HG03439 (cell line): ENCODE measurements around the gene COX20.
A peak's percentile ranks its signal among the peaks of the same experiment; 100 is the strongest.

Source experiments
- ATAC-seq: cut with Tn5 transposase; IDR thresholded peaks from one replicate; pipeline ENCODE4 v1.9.1; 2021; ENCODE audit warnings: mild to moderate bottlenecking, moderate library complexity; ENCODE audit not compliant: unreplicated experiment

Gene COX20

DNA sequence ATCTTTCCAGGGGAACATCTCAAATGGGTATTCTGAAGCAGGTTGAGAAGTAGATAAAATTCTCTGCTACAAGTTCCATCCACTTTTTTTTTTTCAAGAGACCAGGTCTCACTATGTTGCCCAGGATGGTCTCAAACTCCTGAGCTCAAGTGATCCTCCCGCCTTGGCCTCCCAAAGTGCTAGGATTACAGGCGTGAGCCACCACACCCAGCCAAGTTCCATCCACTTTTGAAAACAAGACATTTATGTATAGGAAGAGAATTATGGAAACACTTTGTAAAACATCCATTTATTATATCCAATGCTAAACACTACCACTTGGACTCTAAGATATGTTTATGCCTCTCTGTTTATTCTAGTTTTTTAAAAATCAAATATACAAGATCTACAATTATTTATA is 15.4 kb downstream of the COX20 start:
- no peak for ATAC-seq

DNA sequence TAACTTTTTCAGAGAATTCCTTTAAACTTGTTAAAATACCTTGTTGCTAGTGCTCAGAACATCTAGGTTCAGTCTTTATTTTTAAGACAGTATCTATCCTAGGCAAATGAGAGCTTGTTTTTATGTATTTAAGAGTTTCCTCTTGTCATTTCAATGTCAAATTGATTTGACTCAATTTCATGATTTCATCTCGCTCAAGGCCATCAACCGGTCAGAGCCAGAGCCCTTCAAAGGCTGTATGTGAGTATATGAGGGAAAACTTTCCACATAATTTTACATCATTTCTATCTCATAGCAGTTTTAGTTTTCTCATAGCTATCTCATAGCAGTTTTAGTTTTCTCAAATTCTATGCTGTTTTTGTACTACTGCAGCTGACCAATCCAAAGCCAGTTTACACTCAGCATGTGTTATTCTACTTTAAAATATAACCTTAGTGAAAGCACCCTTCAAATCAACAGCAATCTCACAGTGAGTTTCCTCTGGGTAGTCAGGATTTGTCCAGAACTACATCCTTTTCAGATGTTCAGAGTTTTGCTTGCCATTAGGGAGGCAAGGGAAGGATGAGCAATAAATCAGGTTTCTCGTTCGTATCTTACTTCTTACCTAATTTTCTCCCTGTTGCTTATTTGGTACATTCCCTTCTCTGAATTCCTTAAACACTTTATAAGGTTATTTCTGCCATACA is 16.2 kb downstream of the COX20 start:
- no peak for ATAC-seq

DNA sequence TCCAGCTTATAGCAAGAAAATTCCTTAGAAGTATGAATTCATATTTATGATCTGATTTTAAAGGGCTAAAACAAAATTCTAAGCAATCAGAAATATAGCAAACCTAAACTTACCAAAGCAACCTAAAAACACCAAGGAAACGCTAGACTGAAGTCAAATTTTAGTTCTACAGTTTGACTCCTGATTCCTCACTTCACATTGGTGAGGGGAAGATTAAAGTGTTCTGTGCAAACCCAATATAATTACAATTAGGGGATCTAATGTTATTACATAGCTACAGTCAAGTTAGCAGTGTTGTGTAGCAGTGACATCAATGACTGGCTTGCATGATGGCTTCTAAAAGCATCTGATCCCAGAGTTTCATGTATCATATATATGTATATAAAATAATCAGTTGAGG is 17.2 kb downstream of the COX20 start:
- no peak for ATAC-seq

DNA sequence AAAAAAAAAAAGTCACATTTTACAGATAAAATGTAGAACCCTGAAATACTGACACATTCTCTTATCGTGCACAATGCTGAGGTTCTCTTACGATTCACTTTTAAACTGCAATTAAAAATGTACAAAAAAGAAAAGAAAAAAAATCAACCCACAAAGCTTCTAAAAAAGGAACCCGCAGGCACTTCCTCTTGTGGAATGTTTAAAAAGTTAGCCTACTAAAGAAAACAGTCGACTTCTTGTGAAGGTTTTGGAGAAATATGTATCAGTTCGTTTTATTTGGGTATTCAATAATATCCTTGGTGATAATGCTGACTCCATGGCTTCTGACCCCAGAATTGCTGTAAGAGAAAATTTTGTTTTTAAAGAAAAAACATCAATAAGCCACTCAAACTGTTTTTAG is 18.7 kb downstream of the COX20 start:
- no peak for ATAC-seq

DNA sequence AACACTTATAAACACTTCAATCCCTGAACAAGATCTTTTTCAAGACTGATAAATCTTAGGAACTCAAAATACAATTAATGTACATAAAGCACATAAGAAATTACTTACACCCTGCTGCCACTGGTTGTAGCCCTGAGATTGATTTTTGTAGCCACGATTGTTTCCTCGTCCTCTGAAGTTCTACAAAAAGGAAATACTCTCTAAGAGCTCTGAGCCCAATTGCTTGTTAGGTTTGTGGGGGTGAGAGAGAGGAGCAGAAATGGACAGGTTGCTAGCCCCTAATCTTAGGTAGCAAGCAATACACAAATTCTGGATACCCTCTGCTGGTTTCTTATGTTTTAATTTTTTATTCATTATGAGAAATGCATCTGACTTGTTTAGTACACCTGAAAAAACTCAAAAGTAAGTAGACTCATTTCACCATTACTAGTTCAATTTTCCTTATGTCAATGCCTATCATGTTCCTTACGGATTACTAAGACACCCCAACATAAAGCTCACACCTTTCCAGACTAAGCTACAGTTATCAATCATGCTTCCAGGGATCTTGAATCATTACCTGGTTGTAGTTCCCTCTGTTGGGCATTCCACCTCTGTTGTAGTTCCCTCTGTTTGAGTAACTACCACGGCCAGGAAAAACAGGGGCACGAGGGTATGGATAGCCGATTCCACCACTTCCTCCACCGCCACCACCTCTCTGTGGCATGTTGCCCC is 19.6 kb downstream of the COX20 start:
- no peak for ATAC-seq

DNA sequence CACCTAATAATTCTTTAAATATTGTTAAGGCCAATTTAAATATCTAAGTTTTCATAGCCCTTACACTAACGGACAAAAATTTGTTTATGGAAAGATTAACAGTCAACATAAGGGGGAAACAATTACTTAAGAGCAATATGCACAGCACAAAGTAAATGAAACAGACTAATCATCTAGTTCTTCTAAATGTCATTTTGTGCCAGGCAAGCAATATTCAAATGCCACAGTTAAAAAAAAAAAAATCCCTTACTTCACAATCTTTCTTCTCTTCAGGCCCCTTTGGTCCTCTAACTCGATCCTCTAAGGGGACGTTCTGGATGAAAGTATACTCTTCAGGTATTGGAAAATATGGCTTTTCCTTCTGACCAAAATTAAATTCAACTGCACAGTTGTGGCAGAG is 22.3 kb downstream of the COX20 start:
- ATAC-seq: no peak

DNA sequence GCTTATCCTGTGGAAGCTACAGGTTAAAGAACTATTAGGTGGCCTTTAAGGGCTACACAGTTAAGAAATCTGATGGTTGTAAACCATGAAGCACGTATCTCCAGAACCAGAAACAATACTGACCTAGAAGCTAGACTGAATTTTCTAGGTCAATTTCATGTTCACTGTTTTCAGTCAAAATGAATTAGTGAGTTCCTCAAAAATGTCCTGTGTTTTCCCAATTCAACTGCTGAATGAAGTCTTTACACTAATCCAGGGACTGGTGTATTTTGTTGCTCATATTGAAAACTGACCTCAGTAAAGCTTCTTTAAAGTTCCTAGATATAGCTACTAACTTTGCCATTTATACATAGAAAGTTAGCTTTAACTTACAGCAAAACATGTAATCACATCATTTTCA is 22.9 kb downstream of the COX20 start:
- ATAC-seq: no peak

DNA sequence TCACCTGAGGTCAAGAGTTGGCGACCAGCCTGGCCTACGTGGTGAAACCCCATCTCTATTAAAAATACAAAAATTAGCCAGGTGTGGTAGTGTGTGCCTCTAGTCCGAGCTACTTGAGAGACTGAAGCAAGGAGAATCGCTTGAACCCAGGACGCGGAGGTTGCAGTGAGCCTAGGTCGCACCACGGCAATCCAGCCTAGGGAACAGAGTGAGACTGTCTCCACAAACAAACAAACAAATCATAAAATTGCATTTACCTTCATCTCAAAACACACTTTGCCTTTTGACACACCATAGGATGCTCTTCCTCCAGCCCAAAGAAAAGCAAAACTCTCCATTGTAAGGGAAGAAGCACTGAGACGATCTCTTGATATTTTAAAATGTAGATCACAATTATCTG is 24.6 kb downstream of the COX20 start:
- no peak for ATAC-seq

DNA sequence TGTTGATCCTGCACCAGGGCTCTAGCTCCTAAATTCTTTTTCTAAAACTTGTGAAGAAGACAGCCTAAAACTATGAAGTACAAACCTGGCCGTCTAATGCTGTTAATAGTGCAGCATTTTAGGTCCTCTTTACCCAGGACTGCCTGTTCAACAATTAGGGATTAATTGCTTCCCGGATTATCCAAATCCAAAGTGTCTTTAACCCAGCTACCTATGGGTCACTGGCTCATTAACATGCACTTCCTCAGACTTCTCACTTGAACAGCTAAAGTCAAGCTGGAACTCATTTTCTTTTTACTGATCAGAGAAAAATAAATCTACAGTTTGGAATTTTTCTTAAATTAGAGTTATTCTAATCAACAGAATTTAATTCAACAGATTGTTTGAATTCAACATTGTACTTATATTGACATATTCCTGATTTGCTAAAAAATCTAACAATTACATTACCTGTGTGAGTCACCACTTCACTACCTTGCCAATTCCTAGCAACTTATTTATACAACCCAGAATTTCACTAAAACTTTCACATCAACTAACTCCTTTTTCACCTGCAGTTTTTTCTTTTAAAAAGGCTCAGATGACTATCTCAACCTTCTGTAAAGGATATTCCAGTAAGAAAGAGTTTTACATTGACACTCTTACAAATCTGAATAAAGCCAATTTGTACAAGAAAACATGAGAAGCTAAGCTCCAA is 25.6 kb downstream of the COX20 start:
- no peak for ATAC-seq

DNA sequence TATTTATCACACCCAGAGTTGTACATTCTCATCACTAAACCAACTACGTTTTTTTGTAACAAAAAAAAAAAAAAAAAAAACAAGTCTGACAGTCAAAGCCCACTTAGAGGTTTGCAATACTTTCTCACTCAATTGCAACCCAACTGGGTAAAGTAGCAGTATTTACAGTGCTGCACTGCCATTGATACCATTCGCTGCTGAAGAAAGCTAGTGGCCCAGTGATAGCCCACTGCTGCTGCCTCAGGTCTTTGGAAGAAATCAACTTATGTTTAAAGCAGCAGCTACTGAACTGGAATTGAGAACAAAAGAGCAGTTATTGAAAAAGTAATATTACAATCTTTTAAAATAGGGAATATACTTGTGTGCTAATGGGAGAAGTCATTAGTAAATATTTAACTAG is 26.2 kb downstream of the COX20 start:
- no peak for ATAC-seq

DNA sequence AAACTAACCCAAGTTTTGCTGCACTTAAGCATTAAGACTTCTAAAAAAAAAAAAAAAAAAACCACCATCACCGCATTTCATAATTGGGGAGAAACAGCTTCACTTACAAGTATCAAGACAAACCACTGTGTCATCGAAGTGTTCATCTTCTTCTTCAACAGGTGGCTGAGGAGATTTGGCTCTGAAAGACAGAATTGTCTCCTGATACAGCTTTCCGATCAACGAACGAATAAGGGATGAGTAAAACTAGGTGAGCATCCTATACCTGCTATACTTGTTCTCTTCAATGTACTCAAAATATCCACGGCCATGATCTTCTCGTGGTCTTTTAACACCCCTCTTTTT is 26.9 kb downstream of the COX20 start:
- ATAC-seq: no peak

DNA sequence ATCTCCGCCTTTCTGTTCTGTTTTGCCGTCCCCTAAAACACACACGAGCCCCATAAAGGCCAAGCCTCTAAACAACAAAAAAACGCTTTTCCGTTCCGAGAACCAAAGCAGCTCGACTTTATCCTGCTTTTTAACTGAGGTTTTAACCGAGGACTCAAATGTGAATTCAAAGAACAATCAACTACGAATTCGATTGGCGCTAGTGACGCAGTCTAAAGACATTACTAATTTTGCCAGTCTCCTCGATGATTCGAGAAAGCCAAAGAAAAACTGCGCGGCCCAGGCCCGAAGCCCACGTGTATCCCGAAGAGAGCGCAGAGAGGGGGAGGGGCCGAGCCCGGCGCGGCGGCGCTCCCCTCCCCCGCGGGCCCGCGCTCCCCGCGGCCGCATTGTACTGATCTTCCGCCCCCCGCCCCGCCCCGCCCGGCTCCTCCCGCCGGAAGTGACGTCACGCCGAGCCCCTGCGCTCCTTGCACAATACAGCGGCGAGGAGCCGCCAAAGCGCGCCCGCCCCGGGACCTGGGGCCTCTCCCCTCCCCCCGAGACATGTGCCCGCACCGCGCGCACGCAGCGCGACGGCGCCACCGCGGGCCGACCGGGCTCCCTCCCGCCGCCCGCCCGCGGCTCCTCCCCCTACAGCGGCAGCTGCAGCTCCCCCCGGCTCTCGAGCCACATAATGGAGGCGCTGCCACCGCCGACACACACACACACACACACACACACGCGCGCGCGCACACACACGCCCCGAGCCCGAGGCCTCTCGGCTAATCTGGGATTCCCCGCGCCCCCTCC is 27.4 kb downstream of the COX20 start:
- peak; percentile 44 for ATAC-seq

DNA sequence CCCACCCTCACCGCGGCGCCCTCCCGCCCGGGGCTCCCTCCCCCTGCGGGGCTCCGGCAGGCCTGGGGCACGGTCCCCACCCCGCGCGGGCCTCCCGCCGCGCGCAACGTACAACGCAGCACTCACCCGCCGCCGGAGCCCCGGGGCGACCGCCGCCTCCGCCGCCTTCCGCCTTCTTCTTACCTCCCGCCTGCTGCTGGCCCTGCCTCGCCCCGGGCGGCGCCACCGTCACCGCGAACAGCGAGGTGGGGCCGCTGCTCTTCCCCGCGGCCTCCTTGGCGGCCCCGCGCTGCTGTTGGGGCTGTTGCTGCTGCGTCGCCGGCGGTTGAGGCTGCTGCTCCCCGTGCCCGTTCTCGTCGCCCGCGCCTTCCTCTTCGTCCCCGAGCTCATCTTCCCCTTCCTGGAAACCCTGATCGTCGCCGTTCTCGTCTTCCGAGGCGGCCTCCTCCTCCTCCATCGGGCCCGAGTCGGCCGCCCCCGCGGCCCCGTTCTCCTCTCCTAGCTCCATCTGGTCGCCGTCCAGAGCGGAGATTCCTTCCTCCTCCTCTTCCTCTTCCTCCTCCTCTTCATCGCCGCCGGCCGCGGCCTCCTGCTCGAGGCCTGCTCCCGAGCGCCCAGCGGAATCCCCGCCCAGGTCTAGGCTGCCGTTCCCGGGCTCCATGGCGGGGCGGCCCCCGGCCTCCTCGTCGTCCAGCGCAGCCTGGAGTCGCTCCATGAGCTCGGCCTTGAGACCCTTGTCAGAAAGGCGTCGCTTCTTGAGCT is 28.2 kb downstream of the COX20 start:
- ATAC-seq: peak; percentile 12

DNA sequence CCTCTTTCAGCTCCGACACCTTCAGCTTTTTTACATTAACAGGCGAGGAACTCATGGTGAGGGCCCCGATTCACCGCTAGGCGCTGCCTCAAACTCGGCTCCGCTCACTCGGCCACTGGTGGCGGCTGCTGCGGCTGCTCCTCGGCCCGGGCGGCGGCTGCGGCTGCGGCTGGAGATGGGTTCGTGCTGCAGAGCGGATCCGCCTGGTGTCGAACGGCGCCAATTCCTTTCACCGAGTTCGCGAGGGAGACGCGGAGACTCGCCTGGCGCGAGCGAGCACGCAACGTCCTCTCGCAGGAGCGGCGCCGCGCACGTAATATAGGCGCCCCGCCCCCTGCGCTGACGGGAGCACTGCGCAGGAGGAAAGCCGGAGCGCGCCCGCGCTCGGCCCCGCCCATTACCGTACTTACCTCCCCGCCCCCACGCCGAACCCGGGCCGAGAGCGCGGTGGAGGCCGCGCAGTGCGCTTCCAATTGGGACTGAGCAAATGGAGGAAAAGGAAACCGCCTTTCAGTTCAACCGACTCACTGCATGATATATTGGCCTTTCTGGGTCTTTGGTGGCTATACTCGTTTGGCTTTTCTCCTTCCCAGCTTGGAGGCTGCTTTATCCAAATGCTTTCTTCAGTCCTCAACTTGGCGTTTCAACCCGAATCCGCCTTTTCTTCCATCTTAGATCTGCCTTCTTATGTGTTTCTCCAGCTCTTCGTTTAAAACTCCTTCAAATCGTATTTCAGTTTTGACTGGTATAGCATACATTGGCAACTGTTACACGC is 29.0 kb downstream of the COX20 start, which contains the start of gene HNRNPU:
HNRNPU (minus strand) TSS at position 291 of the 775 bp plus-strand sequence; CDS start at position 55, 236 bp downstream.
- peak; percentile 69 for ATAC-seq

DNA sequence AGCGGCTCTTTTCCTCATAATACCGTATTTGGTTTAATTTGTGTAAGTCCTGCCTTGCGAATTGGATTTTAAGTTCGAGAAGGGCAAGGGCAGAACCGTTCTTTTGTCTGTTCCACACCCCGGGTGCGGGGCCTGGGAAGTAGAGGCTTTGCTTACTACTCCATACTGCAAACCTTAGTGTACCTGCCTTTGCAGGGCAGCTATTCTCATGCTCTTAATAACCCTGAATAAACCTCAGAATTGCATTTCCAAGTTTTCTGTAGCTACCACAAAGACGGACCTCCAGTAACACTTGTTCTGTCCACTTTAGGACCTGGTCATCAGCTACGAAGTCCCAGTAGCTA is 29.5 kb downstream of the COX20 start:
- no peak for ATAC-seq

DNA sequence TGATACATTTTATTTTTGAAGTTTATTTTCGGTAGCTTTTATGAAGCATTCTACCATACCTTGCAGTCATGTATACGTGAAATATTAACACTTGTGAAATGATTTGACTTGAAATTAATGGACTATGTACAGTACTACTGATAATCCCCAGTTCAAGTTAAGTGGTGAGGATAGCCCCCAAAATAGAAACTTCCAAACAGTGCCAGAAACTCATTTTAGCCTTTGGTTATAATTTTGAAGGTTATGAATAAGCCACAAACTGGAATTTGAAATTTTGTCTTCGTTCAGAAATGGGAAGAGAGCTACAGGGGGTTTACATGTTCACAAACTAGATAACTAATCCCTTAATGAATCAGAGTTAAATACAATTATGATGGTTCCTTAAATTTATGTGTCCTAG is 30.4 kb downstream of the COX20 start:
- no peak for ATAC-seq

DNA sequence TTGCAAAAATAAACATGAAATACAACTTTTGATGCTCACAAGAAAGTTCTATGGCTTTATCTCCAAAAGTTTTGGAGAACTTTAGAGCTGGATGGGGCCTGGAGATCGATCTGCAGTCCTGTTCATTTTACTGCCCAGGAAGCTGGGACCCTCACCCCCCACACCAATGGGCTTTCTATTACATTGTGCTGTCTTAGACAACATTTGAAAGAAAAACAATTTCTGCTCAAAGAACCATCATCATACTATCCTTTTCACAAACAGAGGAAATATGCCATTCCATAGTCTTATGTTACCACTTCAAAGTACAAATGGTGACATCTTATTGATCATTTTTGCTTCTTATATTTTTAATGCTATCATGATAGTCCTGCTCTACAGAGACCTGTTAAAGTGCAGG is 30.9 kb downstream of the COX20 start:
- ATAC-seq: no peak

DNA sequence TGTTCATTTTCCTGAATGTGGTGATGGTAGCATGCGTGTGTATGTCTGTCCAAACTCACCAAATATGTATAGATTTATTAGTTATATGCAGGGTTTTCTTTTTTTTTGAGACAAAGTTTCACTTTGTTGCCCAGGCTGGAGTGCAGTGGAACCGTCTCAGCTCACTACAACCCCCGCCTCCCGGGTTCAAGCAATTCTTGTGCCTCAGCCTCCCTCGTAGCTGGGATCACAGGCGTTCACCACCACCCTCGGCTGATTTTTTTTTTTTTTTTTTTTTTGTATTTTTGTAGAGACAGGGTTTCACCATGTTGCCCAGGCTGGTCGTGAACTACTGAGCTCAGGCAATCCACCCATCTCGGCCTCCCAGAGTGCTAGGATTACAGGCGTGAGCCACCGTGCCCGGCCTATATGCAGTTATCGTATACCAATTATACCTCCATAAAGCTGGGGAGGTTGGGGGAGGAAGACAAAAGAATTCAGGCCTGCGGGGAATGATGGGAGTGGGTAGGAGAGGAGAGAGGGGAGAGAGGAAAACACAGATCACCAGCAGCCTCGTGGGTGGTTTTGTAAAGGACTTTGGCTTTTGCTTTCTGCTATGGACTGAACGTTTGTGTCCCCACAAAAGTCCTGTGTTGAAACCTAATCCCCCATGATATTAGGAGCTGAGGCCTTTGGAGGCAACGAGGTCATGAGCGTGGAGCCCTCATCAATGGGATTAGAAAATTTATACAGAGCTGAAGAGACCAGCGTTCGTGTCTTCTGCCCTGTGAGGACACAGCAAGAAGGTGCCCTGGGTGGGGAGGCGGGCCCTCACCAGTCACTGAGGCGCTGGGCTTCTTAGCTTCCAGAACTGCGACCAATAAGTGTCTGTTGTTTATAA is 33.3 kb downstream of the COX20 start:
- no peak for ATAC-seq

DNA sequence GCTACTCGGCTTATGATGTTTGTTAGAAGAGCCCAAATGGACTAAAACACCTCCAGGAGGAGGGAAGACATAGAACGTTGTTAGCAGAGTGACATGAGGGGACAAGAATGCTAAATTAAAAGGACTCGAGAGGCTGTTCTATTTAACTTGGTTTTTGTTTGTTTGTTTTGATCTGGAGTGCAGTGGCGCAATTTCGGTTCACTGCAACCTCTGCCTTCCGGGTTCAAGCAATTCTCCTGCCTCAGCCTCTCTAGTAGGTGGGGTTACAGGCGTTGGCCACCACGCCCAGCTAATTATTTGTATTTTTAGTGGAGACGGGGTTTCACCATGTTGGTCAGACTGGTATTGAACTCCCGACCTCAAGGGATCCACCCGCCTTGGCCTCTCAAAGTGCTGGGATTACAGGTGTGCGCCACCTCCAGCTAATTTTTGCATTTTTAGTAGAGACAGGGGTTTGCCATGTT is 33.9 kb downstream of the COX20 start:
- no peak for ATAC-seq
